Erythroblast (primary cell): Measurements from ENCODE around the gene FAM174C.
"Not testable (repeated sequence)": the region's sequence is repeated elsewhere in the genome, so short reads cannot be mapped to it uniquely, and the experiment has no call there.

Experiments
- DNase-seq, 2 experiments: peaks; one replicate each; lab custom pipeline; 2025; lab: John Stamatoyannopoulos, UW
- GATA1 ChIP-seq: IDR thresholded peaks from 2 replicates; pipeline ENCODE4 v1.6.1; 2011; ENCODE audit warnings: low read depth, mild to moderate bottlenecking, control low read depth, low read length, moderate library complexity
- POLR2A ChIP-seq: IDR thresholded peaks from 2 replicates; pipeline ENCODE4 v1.6.1; 2011; ENCODE audit warnings: mild to moderate bottlenecking, low read length

Gene FAM174C

GRCh38 chr19:1241417-1242095 is 33.8 kb upstream of the FAM174C start, which contains the start of gene ATP5F1D:
Gene ATP5F1D (plus strand): TSS chr19:1241751. CDS start chr19:1241851, 100 bp downstream.
- DNase-seq = peak; percentile 98
- TF ChIP-seq POLR2A (peak; percentile 72), GATA1 (no peak)

GRCh38 chr19:1243768-1244692 is 31.3 kb upstream of the FAM174C start:
- TF ChIP-seq GATA1 = no peak
- no peak for TF ChIP-seq POLR2A
- peak; percentile 86 to 92 for DNase-seq

- no peak for TF ChIP-seq GATA1
- peak; percentile 14 for TF ChIP-seq POLR2A
- no peak for DNase-seq
These were observed 30.5 kb upstream of the FAM174C start for GRCh38 chr19:1244693-1245451.

- no peak for DNase-seq
- TF ChIP-seq GATA1 = no peak
- TF ChIP-seq POLR2A = no peak
These were observed 29.7 kb upstream of the FAM174C start for GRCh38 chr19:1245494-1246264.

GRCh38 chr19:1246265-1247087 is 28.9 kb upstream of the FAM174C start:
- DNase-seq = not testable (repeated sequence)

GRCh38 chr19:1247748-1248138 is 27.6 kb upstream of the FAM174C start:
- no peak for DNase-seq
- TF ChIP-seq POLR2A = no peak
- TF ChIP-seq GATA1 = no peak

GRCh38 chr19:1248139-1248785 is 27.1 kb upstream of the FAM174C start, which contains the start of gene MIDN:
Gene MIDN (plus strand): TSS chr19:1248583. CDS start chr19:1250297, 1,714 bp downstream.
- DNase-seq = peak; percentile 88 to 90
- TF ChIP-seq POLR2A = peak; percentile 28
- no peak for TF ChIP-seq GATA1

- no peak for TF ChIP-seq POLR2A
- TF ChIP-seq GATA1 = no peak
- DNase-seq = peak; percentile 88 to 93
These were observed 26.5 kb upstream of the FAM174C start for GRCh38 chr19:1248786-1249297.

GRCh38 chr19:1249298-1249989 is 25.9 kb upstream of the FAM174C start:
- peak; percentile 96 to 99 for DNase-seq
- TF ChIP-seq GATA1 (no peak), POLR2A (peak; percentile 83)

GRCh38 chr19:1249990-1250436 is 25.3 kb upstream of the FAM174C start:
- no peak for DNase-seq
- no peak for TF ChIP-seq GATA1
- TF ChIP-seq POLR2A = peak; percentile 26
